ENCODE results near the gene EFR3B.

EFR3B gene

GRCh38 chr2:25018681-25019080 lies 23.2 kb upstream of the EFR3B start:
- Histone ChIP-seq H3K27ac (no peak overlapping the region), H3K36me3 (no peaks in the 10 kb centered on the region), H3K27me3 (no peaks in the 10 kb centered on the region), H3K9me3 (no peaks in the 10 kb centered on the region), H3K4me1 (ENCODE audit: control insufficient read depth in 1 of 2, insufficient read depth in 1 of 2, low read depth in 1 of 2, low read length in 1 of 2) (no peaks in the 10 kb centered on the region), H3K4me3 (ENCODE audit: low read depth in 1 of 2, low read length in 1 of 2) (no peak overlapping the region)
- TF ChIP-seq CTCF (IDR thresholded peaks at IDR 0.05), result no peak

GRCh38 chr2:25021791-25022362 lies 20.0 kb upstream of the EFR3B start:
- no peak overlapping the region for H3K27ac ChIP-seq
- H3K4me3 ChIP-seq (ENCODE audit: low read depth in 1 of 2, low read length in 1 of 2), result no peak overlapping the region
- TF ChIP-seq CTCF (IDR thresholded peaks at IDR 0.05), result no peak
- no peaks in the 10 kb centered on the region for H3K9me3 ChIP-seq
- no peaks in the 10 kb centered on the region for H3K36me3 ChIP-seq
- H3K4me1 ChIP-seq (ENCODE audit: control insufficient read depth in 1 of 2, insufficient read depth in 1 of 2, low read depth in 1 of 2, low read length in 1 of 2), result no peaks in the 10 kb centered on the region
- peaks cover 6% of the 10 kb centered on the region for H3K27me3 ChIP-seq

- Histone ChIP-seq H3K36me3 (no peaks in the 10 kb centered on the region), H3K27ac (no peak overlapping the region), H3K9me3 (no peaks in the 10 kb centered on the region), H3K4me3 (ENCODE audit: low read depth in 1 of 2, low read length in 1 of 2) (no peak overlapping the region), H3K4me1 (ENCODE audit: control insufficient read depth in 1 of 2, insufficient read depth in 1 of 2, low read depth in 1 of 2, low read length in 1 of 2) (no peaks in the 10 kb centered on the region), H3K27me3 (peaks cover 6% of the 10 kb centered on the region)
- no peak for TF ChIP-seq CTCF (IDR thresholded peaks at IDR 0.05)
Observed at GRCh38 chr2:25023333-25023732, 18.5 kb upstream of the EFR3B start.

GRCh38 chr2:25025229-25026007 lies 16.5 kb upstream of the EFR3B start:
- Histone ChIP-seq H3K4me3 (ENCODE audit: low read depth in 1 of 2, low read length in 1 of 2) (no peak overlapping the region), H3K9me3 (no peaks in the 10 kb centered on the region), H3K36me3 (no peaks in the 10 kb centered on the region), H3K27ac (no peak overlapping the region), H3K27me3 (peaks cover 6% of the 10 kb centered on the region), H3K4me1 (ENCODE audit: control insufficient read depth in 1 of 2, insufficient read depth in 1 of 2, low read depth in 1 of 2, low read length in 1 of 2) (no peaks in the 10 kb centered on the region)
- no peak for TF ChIP-seq CTCF (IDR thresholded peaks at IDR 0.05)

GRCh38 chr2:25026008-25026530 lies 15.8 kb upstream of the EFR3B start:
- Histone ChIP-seq H3K36me3 (no peaks in the 10 kb centered on the region), H3K27me3 (peaks cover 6% of the 10 kb centered on the region), H3K4me3 (ENCODE audit: low read depth in 1 of 2, low read length in 1 of 2) (no peak overlapping the region), H3K9me3 (no peaks in the 10 kb centered on the region), H3K4me1 (ENCODE audit: control insufficient read depth in 1 of 2, insufficient read depth in 1 of 2, low read depth in 1 of 2, low read length in 1 of 2) (no peaks in the 10 kb centered on the region), H3K27ac (no peak overlapping the region)
- TF ChIP-seq CTCF (IDR thresholded peaks at IDR 0.05), result no peak

Data from neutrophil (primary cell).